T-helper 2 cell (primary cell): ENCODE results near the gene NANS.
"Not testable (repeated sequence)": the region's sequence is repeated elsewhere in the genome, so short reads cannot be mapped to it uniquely, and the experiment has no call there.

ENCODE experiments used
- DNase-seq, 5 experiments: peaks; one replicate each; pipeline versions ENCODE4 v3.0.0 to v3.0.0-alpha.2; 2012 to 2022

NANS gene

DNA sequence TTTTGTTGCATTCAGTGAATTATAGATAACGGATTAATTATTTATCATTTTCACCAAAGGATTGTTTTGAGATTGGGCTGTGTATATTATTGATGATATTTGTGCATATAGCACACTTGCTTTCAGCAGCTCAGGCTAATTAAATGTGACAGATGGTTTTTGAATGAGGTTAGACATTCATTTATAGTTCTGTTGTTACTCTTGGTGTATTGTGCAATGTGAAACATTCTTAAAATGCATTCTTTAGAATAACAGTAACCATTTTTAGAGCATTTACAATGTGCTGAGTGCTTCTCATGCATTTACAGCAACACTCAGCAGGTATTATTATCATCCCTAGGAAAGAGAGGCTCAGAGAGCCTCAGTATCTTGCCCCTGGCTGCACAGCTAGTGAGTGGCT lies 23.8 kb downstream of the NANS start:
- DNase-seq: no peak

DNA sequence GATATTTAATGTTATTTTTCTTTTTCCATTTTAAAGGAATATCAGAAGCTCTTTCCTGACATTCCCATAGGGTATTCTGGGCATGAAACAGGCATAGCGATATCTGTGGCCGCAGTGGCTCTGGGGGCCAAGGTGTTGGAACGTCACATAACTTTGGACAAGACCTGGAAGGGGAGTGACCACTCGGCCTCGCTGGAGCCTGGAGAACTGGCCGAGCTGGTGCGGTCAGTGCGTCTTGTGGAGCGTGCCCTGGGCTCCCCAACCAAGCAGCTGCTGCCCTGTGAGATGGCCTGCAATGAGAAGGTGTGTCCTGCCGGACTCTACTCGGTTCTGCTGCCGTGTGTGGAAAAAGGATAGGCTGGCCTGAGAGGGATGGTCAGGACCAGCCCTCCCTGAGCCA lies 24.2 kb downstream of the NANS start:
- no peak for DNase-seq

DNA sequence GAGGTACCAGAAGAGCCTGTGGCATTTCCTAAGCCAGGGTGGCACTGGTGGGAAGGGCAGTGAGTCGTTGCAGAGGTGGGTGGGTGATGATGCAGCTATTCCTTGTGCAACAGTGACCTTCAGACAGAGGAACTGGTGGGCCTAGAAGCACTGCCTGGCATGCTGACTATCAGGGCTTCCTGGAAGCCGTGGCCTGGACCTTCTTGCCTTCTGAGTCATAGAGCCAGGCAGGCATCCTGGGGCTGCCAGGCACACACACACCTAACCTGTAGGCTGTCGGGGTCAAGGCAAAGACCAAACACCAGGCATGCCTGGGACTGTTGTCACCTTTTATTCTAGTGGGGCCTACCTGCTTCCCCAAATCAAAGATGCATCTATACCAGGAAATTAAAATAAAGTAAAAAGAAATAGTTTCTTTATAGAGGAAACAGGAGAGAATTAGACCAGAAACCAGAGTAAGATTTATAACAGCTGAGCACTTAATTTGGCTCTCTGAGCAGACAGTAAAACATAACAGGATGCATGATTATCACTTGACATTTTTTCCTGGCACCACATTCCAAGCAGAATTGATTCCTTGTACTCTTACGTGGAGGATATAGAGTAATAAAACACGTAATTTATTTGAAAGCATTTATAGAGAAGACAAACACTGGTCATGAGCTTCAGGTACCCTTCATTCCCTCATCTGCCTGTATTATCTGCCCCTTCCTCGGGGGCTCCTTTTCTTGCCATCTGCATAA lies 25.1 kb downstream of the NANS start:
- peak in 1 of 5 experiments; percentile 50 for DNase-seq

DNA sequence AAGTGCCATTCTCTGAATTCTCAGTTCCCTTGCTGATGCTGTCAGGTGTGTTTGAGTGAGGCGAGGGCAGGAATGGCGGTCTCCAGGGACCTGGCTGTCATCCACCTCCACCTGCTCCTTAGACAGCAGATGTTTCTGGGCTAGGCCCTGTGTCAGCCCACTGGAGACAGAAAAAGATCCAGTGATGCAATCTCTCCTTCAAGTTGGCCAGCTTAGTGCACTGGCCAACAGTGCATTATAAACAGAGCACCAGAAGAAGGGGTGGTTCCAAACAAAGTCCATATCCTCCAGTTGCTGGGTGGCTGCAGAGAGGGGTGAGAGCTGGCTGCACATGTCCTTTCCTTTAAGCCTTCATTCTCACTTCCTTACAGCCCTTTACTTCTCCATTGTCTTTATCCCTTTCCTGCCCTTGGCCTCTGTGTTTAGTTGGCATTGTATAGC lies 26.5 kb downstream of the NANS start:
- DNase-seq: no peak

DNA sequence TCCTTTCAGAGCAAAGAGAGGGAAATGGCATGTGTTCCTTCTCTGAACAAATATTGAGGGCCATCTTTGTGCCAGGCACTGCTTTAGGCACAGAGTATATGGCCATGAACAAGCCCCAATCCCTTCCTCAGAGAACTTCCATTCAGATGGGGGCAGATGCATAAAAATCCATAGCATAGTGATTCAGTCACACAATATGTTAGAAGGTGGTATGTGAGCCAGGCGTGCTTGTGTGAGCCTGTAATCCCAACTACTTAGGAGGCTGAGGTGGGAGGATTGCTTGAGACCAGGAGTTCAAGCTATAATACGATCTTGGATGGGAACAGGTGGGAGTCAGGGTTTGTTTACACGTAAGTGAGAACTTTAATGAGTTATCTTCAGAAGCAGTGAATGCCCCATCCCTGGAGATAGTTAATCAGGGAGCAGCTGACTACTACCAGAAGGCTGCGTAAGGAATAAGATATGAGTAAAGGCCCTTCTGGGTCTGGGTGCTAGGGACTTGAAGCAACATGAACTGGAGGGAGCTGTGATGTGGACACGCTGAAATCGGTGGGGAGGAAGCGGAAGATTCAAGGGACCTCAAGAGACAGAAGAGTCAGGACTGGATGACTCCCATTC lies 27.1 kb downstream of the NANS start:
- DNase-seq: no peak

DNA sequence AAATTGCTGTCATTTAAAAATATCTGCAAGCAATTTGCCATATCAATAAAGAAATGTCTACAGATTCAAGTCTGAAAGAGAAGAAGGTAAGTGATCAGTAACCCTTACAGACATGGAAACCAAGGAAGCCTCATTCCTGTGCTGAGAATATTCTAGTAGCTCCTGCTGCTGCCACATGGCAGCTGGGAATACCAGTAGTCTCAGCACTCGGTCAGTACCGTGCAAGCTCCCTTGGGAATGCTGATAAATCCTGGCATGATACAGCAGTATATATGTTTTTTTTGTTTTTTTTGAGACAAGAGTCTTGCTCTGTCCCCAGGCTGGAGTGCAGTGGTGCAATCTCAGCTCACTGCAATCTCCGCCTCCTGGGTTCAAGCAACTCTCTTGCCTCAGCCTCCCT lies 27.9 kb downstream of the NANS start:
- DNase-seq: no peak

DNA sequence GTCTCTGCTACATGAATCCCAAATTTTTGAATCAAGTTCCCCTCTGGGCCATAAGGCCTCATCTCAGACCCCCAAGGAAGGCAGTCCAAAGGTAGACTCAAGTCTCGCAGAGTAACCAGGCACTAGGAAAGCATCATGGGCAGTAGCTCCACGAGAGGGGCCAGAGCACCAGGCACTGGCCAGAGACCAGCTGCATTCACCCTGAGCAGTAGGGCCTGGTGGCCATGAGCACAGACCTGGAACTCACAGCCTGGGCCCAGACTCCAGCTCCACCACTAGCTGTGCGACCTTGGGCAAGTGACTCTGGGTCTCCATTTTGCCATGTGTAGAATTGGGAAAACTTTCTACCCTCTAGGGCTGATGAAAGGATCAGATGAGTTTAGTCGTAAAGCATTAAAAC lies 28.5 kb downstream of the NANS start:
- DNase-seq: no peak

DNA sequence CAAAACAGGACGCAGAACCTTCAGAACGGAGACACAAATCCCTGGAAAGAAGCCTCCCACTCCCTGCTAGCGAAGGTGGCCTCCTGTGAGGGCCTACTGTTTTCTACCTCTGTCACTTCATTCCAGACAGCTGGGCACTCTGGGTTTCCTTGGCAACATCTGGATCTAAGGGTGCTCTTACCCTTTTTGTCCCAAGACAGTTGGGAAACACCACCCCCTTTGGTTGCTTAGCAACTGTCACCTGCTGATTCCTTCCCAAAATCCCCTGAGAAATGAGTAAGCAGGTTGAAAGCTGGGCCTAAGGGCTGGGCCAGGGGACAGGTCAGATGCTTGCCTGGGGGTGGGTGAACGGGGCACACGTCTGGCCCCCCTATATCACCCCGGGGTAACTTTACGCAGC lies 29.4 kb downstream of the NANS start:
- no peak for DNase-seq

DNA sequence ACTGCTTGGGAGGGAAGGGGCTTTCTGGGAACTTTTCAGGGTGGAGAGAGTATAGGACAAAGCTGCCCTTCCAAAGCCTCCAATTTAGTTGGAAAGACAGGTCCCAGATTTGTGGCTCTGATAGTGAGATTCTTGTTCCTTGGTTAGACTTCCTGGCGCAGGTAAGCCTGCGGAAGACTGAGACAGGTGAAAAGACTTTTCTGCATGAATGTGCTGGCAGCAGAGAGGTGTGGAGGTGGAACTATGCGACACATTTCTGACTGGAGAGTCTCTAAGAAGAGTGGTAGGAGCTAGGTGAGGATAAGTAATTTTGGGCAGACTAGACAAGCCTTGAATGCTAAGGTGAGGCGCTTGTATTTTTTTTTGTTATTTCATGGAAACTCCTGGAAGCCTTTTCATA lies 29.9 kb downstream of the NANS start:
- DNase-seq: no peak

DNA sequence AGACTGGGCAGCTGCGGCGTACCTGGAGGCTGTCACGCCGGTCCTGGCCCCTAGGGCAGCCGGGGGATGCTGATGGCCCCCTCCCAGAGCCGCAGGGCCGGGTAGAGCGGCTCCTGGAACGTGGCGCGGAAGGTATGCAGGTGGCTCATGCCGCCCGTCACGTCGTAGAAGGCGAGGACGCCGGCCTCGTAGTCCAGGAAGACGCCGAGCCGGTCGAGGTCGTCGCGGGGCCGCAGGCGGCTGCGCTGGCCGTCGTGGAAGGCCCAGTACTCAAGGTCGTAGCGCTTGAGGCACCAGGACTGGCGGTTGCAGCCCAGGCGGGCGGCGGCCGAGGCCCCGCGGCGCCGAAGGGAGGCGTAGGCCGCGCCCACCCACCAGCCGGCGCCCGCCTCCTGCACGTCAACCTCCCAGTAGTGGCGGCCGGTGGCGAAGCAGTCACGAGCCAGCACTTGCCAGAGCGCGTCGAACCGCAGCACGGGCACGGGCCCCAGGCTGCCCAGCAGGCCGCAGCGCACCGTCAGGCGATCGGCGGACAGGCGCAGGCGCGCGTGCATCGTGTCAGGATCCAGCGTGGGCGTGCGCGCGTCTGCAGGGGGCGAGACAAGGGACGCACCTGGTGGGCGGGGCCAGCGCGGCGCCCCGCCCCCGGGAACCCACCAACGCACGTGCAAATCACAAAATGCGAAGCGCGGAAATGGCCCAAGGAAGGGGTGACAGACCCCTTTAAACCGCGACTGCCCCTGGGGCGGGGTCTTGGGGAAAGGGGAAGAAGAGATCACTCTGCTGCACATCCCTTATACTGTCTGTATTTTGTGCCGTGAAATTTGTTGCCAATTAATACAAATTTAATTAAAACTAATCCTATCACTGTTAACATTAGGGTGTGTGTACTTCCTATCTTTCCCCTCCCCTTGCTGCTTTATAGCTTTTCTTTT lies 31.2 kb downstream of the NANS start:
- peak in 4 of 5 experiments; percentile 23 to 51 (median 26) for DNase-seq

DNA sequence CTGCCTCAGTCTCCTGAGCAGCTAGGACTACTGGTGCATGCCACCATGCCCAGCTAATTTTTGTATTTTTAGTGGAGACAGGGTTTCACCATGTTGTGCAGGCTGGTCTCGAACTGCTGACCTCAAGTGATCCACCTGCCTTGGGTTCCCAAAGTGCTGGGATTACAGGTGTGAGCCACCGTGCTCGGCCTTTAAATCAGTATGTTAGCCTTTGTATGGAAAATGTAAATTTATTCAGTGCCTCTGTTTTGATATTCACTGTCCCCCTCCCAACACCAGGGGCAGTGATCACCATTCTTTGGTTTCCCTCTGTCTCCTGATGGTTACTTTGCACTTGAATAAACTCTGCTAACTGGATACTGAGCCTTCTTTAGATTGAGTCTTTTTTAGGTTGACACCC lies 34.1 kb downstream of the NANS start:
- not testable (repeated sequence) for DNase-seq

DNA sequence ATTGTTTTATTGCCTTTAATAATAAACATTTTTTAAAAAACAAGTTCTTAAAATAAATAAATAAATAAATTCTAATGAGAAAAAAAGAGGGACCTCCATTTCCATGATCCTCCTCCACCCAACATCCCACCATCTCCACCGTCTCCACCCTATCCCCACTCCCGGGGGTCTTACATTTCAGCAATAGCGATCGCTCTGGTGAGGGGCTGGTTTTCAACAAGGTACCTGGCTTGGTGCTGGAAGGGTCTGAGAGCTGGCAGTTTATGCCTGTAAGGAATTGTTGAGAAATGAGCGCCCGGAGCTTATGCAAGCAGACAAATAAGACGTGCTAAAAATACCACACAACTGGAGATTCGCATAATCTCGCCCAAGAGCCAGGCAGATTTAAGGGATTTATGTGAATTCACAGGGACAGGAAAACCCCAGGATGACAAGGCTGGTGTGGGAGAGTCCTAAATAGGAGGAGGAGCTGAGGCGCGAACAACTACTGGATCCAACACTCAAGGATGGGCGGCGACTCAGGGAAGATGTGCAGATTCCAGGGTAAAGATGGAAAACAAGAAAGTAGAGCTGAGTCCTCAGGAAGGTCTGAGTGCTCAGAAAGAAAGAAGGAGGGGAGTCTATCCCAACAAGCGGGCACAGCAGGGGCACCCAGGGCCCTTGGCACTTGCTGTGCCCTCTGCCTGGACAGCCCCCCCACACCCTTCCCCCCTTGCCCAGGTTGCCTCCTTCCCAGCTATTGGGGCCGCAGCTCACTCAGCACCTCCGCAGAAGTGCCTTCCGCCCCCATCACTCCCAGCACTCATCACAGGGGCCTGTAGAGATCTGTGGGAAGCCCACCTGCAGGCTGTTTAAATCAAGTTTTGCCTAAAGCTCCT lies 35.4 kb downstream of the NANS start:
- DNase-seq: no peak

DNA sequence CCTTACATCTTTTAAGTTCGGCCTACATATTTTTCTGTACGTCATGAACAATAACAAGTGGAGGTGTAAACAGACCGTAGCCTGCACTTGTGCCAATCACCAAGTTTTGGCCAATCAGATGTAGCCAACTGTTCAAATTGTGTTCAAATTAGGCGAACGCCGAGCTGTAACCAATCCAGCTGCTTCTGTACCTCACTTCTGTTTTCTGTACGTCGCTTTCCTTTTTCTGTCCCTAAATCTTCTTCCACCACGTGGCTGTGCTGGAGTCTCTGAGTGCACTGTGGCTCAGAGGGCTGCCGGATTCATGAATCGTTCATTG lies 36.0 kb downstream of the NANS start:
- peak in 2 of 5 experiments; percentile 18 to 40 for DNase-seq

DNA sequence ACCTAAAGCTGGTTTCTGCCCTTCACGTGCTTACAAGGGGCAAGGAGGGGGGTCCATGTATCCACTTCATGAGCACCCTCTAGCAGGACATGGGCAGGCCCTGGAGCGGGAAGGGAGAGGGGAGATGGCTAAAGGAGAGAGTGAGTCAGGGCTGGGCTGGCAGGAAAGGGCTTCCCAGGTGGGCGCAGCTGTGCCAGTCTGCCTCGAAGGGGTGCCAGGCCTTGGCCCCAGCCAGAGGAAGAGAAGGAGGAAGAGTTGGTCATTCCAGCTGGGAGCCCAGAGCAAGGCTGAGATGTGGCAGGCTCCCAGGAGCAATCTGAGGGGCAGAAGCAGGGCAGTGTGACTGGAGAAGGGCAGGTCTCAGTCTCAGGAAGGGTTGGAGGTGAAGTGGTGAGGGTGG lies 37.8 kb downstream of the NANS start:
- DNase-seq: no peak

DNA sequence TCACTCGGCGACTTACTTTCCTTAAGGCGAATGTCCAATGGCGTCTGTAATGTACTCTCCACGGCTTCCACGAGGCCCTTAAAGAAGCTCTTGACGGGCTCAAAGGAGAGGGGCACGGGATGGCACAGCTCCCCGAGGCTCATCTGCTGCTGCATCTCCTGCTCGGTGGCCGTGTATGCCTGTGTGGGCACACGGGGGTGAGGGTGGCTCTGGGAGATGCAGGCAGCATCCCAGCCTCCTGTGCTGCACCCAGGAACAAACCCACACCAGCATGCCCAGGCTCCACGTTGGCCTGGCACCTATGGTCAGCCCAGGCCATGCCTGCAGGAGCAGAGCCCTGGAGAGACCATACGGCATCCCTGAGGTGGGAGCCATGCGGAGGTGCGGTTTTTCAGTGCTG lies 38.3 kb downstream of the NANS start:
- DNase-seq: no peak

DNA sequence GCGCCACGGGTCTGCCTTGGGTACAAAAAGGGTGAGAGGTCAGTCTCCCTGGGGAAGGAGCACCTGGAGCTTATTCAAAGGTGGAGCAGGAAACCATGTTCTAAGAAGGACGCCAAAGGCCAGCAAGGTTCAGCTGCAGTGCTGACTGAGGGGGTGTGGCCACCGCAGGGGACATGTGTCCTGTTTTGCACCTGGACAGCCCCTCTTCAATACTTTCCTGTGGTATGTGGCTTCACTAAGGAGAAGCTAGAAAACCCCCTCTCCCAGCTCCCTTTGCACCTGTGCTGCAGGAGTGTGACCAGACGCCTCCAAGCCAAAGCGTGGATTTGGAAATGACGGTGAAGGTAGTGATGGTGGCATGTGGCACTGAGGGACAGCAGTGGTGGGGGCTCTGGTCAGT lies 38.9 kb downstream of the NANS start:
- DNase-seq: no peak

DNA sequence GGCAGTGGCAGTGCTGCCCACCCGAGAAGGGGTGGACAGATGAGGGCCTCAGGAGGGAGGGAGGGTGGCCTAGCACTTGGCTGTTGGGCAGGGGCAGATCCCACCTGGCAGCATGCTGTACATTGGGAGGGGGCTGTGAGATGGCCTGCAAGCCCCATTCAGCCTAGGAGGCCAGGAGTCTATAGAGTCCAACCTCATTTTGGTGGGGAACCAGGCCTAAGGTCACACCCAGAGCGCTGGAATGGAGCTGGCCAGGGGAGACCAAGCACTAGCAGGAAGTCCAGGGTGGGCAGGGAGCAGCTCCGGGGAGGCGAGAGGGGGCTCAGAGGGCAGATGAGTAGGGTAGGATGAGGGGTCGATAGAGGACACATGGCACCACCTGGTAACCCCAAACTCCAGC lies 39.6 kb downstream of the NANS start:
- no peak for DNase-seq

DNA sequence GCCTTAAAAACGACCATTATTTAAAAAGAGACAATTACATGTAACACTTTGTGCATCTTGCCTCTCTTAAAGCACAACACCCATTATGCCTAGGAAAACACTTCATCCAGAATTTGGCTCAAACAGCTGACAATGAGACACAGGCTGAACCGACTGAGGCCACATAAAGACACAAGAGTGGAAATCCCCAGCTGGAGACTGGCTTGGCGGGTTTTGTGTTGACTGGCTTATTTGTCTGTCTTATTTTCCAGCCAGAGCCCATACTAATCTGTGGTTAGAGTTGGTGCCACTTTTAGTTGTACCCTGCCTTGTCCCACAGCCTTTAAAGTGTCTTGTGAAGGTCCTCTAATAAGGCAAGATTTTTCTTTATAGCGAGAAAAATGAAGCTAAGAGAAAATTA lies 41.3 kb downstream of the NANS start:
- peak in 3 of 5 experiments; percentile 29 to 86 (median 35) for DNase-seq

DNA sequence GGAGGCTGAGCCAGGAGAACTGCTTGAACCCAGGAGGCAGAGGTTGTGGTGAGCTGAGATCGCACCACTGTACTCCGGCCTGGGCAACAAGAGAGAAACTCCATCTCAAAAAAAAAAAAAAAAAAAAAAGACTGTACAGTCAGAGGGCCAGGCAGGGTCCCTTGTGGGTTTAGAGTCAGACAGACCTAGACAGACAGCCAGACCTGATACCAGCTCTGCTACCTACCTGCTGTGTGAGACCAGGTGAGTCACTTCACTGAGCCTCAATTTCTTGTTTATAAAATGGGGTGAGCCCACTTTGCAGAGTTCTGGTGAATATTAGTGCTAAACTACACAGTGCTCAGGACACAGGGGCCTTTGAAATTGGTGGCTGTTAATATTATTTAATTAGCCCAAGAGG lies 42.8 kb downstream of the NANS start:
- peak in 1 of 5 experiments; percentile 26 for DNase-seq

DNA sequence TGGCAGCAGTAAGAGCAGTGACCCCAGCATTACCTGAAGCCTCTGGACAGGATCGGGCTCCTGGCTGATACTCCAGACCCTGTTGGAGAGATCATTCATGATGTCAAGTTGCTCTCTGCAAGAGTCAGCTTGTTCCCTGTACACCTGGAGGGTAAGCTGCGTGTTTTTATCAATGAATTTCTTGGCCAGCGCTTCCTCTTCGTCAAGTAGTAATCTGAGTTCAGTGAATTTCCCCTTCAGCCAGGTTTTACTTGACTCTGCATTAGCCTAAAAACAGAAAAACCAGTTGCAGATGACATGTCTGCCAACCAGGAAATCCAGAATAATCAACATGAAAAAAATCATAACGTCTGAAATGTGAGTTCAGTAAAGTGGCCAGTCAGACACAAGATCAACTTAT lies 43.4 kb downstream of the NANS start:
- peak in 1 of 5 experiments; percentile 65 for DNase-seq

DNA sequence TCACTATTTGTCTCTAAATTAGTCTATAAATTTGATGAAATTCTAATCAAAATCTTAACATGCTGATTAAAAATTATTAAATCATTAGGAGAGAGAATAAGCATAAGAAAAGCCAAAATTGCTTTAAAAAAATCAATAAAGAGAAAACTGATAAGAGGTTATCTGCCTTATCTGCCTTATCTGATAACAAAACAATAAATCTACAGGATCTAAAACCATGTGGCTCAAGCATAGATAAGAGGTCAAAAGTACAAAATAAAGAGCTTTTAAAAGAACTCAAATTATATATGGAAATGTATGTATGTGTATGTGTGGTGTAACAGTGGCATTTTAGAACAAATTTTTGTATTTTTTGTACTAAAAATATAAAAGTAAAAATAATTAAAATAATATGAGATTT lies 43.9 kb downstream of the NANS start:
- DNase-seq: no peak

DNA sequence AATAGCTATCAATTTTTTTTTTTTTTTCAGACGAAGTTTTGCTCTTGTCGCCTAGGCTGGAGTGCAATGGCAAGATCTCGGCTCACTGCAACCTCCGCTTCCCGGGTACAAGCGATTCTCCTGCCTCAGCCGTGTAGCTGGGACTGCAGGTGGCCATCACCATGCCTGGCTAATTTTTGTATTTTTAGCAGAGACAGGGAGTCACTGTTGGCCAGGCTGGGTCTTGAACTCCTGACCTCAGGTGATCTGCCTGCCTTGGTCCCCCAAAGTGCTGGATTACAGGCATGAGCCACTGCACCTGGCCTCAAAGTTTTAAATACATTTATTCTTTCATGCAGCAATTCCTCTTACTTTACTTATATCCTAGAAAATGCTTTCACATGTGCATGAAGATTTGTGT lies 44.9 kb downstream of the NANS start:
- DNase-seq: no peak

DNA sequence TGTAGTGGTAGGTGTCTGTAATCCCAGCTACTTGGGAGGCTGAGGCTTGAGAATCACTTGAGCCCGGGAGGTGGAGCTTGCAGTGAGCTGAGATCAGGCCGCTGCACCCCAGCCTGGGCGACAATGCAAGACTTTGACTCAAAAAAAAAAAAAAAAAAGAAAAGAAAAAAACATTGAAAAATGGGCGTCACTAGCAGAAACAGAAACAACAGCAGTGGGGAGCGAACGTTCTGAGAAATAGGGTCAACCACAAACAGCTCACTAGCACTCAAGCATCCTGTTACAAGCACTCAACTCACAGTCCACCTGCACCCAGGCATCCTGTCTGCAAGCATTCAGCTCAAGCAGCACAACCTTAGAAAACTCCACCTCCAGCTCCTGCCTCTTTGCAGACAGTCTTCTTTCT lies 45.3 kb downstream of the NANS start:
- peak; percentile 32 to 100 (median 73) for DNase-seq
